ENCODE results near the gene RNF31. TPM values are rescaled to one million over a fixed set of nuclear protein-coding genes. Genes with fewer than 3 reads are reported as not detected.

The RNF31 gene
- total RNA-seq, 1 experiment from 2014 or later = 48.6 TPM

DNA sequence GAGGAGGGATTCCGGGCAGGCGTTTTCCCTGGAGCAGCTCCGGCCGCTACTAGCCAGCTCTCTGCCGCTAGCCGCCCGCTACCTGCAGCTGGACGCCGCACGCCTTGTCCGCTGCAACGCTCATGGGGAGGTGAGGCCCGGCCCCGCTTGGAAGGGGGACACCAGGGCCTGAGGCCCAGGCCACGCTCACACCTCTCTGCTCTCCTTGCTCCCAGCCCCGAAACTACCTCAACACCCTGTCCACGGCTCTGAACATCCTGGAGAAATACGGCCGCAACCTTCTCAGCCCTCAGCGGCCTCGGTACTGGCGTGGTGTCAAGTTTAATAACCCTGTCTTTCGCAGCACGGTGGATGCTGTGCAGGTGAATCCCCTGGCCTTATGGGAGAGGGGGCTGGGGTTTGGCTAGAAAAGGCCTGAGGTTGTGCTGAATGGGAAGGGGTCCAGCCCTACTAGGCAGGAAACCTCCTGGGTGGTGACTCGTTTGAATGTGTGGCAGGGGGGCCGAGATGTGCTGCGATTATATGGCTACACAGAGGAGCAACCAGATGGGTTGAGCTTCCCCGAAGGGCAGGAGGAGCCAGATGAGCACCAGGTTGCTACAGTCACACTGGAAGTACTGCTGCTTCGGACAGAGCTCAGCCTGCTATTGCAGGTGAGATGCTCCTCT, 597 bp downstream of the RNF31 start:
- TF ChIP-seq REST (IDR thresholded peaks at IDR 0.05; ENCODE audit: insufficient read depth in 1 of 2, low read depth in 2 of 2, low read length in 1 of 2) (no peak), POLR2AphosphoS5 (IDR thresholded peaks at IDR 0.05; ENCODE audit: low read depth, low read length) (no peak), SIN3A (IDR thresholded peaks at IDR 0.05; ENCODE audit: borderline replicate concordance, insufficient read depth, low read depth, low read length) (no peak), TCF7L2 (IDR thresholded peaks at IDR 0.05; ENCODE audit: low read depth, low read length) (no peak)
- TF ChIP-seq, protein P1, sequence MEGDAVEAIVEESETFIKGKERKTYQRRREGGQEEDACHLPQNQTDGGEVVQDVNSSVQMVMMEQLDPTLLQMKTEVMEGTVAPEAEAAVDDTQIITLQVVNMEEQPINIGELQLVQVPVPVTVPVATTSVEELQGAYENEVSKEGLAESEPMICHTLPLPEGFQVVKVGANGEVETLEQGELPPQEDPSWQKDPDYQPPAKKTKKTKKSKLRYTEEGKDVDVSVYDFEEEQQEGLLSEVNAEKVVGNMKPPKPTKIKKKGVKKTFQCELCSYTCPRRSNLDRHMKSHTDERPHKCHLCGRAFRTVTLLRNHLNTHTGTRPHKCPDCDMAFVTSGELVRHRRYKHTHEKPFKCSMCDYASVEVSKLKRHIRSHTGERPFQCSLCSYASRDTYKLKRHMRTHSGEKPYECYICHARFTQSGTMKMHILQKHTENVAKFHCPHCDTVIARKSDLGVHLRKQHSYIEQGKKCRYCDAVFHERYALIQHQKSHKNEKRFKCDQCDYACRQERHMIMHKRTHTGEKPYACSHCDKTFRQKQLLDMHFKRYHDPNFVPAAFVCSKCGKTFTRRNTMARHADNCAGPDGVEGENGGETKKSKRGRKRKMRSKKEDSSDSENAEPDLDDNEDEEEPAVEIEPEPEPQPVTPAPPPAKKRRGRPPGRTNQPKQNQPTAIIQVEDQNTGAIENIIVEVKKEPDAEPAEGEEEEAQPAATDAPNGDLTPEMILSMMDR (IDR thresholded peaks at IDR 0.05) = no peak
- H3K36me3 ChIP-seq (ENCODE audit: control insufficient read depth, insufficient read depth, low read length) = peaks cover 3% of the 10 kb centered on the region
- CTCF ChIA-PET = interaction anchor here (1.2 kb wide), 1 partner anchor 284 kb away, joined by 4 read pairs; no protein-coding TSS in a partner anchor
- POLR2A ChIA-PET = no interaction called here
- in situ Hi-C loops (cut with HindIII; ENCODE audit: low pct_unique_long_range_greater_than_20kb, low sequenced_read_pairs) = no loop called here
- H3K27me3 ChIP-seq (ENCODE audit: control insufficient read depth, insufficient read depth, low read length) = no peaks in the 10 kb centered on the region
- TSS peak; percentile 66 for BruUV-seq (replicated peaks)
- no peaks in the 10 kb centered on the region for H3K9me3 ChIP-seq (ENCODE audit: control insufficient read depth, insufficient read depth, low read depth, low read length)
- H3K4me1 ChIP-seq (ENCODE audit: control insufficient read depth, insufficient read depth, low read length) = peaks cover 6% of the 10 kb centered on the region; the same call in 1 of the 2 replicates
- H3K4me3 ChIP-seq (ENCODE audit: low read depth in 2 of 2, low read length in 2 of 2) = peak overlapping the region; percentile 87 to 96
- peak overlapping the region; percentile 75 for H3K27ac ChIP-seq (ENCODE audit: low read length)
- DNase-seq (ENCODE audit: low read depth, low spot score) = no peak
- ATAC-seq = 0 out of 2 replicates have a peak, but pooled peaks have one; percentile 0
- intact Hi-C loops (cut with micrococcal nuclease; ENCODE audit: unreplicated experiment) = no loop called here

GRCh38 chr14:24149302-24149969, 2.1 kb downstream of the RNF31 start:
- no peak overlapping the region for H3K4me3 ChIP-seq (ENCODE audit: low read depth in 2 of 2, low read length in 2 of 2)
- ATAC-seq (no peak), DNase-seq (ENCODE audit: low read depth, low spot score) (no peak)
- in situ Hi-C loops (cut with HindIII; ENCODE audit: low pct_unique_long_range_greater_than_20kb, low sequenced_read_pairs) (no loop called here), intact Hi-C loops (cut with micrococcal nuclease; ENCODE audit: unreplicated experiment) (no loop called here)
- ChIA-PET POLR2A (no interaction called here), CTCF (interaction anchor here (0.9 kb wide), 1 partner anchor 59 kb away, joined by 3 read pairs; no protein-coding TSS in a partner anchor)
- H3K4me1 ChIP-seq (ENCODE audit: control insufficient read depth, insufficient read depth, low read length) = peaks cover 6% of the 10 kb centered on the region; the same call in 1 of the 2 replicates
- BruUV-seq (replicated peaks) = no TSS peak
- H3K27me3 ChIP-seq (ENCODE audit: control insufficient read depth, insufficient read depth, low read length) = no peaks in the 10 kb centered on the region
- no peak for TF ChIP-seq SIN3A (IDR thresholded peaks at IDR 0.05; ENCODE audit: borderline replicate concordance, insufficient read depth, low read depth, low read length)
- TF ChIP-seq REST (IDR thresholded peaks at IDR 0.05; ENCODE audit: insufficient read depth in 1 of 2, low read depth in 2 of 2, low read length in 1 of 2) = no peak
- no peak for TF ChIP-seq POLR2AphosphoS5 (IDR thresholded peaks at IDR 0.05; ENCODE audit: low read depth, low read length)
- TF ChIP-seq TCF7L2 (IDR thresholded peaks at IDR 0.05; ENCODE audit: low read depth, low read length) = no peak
- TF ChIP-seq, protein P1 (IDR thresholded peaks at IDR 0.05) = no peak
- H3K9me3 ChIP-seq (ENCODE audit: control insufficient read depth, insufficient read depth, low read depth, low read length) = no peaks in the 10 kb centered on the region
- H3K36me3 ChIP-seq (ENCODE audit: control insufficient read depth, insufficient read depth, low read length) = peaks cover 3% of the 10 kb centered on the region
- H3K27ac ChIP-seq (ENCODE audit: low read length) = no peak overlapping the region
